ENCODE data around the gene RCN1.
"Not testable (repeated sequence)": the region's sequence is repeated elsewhere in the genome, so short reads cannot be mapped to it uniquely, and the experiment has no call there.

The RCN1 gene

GRCh38 chr11:32079553-32079952 is 11.3 kb upstream of the RCN1 start:
- no peak for DNase-seq (ENCODE audit: low read depth)

- DNase-seq (ENCODE audit: low read depth) = no peak
These were observed 10.4 kb upstream of the RCN1 start for GRCh38 chr11:32080361-32080980.

- no peak for DNase-seq (ENCODE audit: low read depth)
These were observed 9.7 kb upstream of the RCN1 start for GRCh38 chr11:32081129-32081641.

- DNase-seq (ENCODE audit: low read depth) = no peak
These were observed 9.0 kb upstream of the RCN1 start for GRCh38 chr11:32081901-32082300.

- no peak for DNase-seq (ENCODE audit: low read depth)
These were observed 8.4 kb upstream of the RCN1 start for GRCh38 chr11:32082346-32082986.

- no peak for DNase-seq (ENCODE audit: low read depth)
These were observed 3.3 kb upstream of the RCN1 start for GRCh38 chr11:32087597-32087996.

GRCh38 chr11:32088117-32088941 is 2.5 kb upstream of the RCN1 start:
- no peak for DNase-seq (ENCODE audit: low read depth)

GRCh38 chr11:32092581-32093170 is 1.8 kb downstream of the RCN1 start:
- no peak for DNase-seq (ENCODE audit: low read depth)

- no peak for DNase-seq (ENCODE audit: low read depth)
These were observed 4.0 kb downstream of the RCN1 start for GRCh38 chr11:32094923-32095322.

GRCh38 chr11:32098142-32098903 is 7.4 kb downstream of the RCN1 start:
- DNase-seq (ENCODE audit: low read depth) = no peak

- no peak for DNase-seq (ENCODE audit: low read depth)
These were observed 8.6 kb downstream of the RCN1 start for GRCh38 chr11:32099516-32099915.

GRCh38 chr11:32100495-32100894 is 9.6 kb downstream of the RCN1 start:
- DNase-seq (ENCODE audit: low read depth) = no peak

- no peak for DNase-seq (ENCODE audit: low read depth)
These were observed 10.9 kb downstream of the RCN1 start for GRCh38 chr11:32101791-32102190.

- DNase-seq (ENCODE audit: low read depth) = not testable (repeated sequence)
These were observed 12.3 kb downstream of the RCN1 start for GRCh38 chr11:32103121-32103719.

- DNase-seq (ENCODE audit: low read depth) = no peak
These were observed 13.1 kb downstream of the RCN1 start for GRCh38 chr11:32103941-32104340.

- DNase-seq (ENCODE audit: low read depth) = no peak
These were observed 15.1 kb downstream of the RCN1 start for GRCh38 chr11:32105871-32106560.

- DNase-seq (ENCODE audit: low read depth) = no peak
These were observed 16.8 kb downstream of the RCN1 start for GRCh38 chr11:32107647-32108046.

GRCh38 chr11:32108576-32108975 is 17.7 kb downstream of the RCN1 start:
- no peak for DNase-seq (ENCODE audit: low read depth)

GRCh38 chr11:32109138-32109537 is 18.3 kb downstream of the RCN1 start:
- no peak for DNase-seq (ENCODE audit: low read depth)

GRCh38 chr11:32109592-32109991 is 18.7 kb downstream of the RCN1 start:
- no peak for DNase-seq (ENCODE audit: low read depth)

GRCh38 chr11:32110795-32111194 is 19.9 kb downstream of the RCN1 start:
- no peak for DNase-seq (ENCODE audit: low read depth)
